Keratinocyte (primary cell): Measurements from ENCODE around the gene ANG. TPM values are rescaled to one million over a fixed set of nuclear protein-coding genes. Genes with fewer than 3 reads are reported as not detected.

ENCODE experiments used
- DNase-seq: peaks from one replicate; pipeline ENCODE4 v3.0.0-alpha.2; 2011; ENCODE audit warnings: low read depth, missing footprints, low spot score
- FAIRE-seq: peaks from 2 replicates; lab custom pipeline; 2011; peaks lifted over from hg19 to GRCh38; lab: Jason Lieb, UNC
- H2AFZ ChIP-seq: 2 replicates; pipeline ENCODE4 v1.6.0; 2012; ENCODE audit warnings: low read length, control low read depth, inconsistent platforms; ENCODE audit not compliant: control insufficient read depth
- H3K27ac ChIP-seq: 2 replicates; pipeline ENCODE4 v1.5.1; 2011; ENCODE audit warnings: low read length; ENCODE audit not compliant: control insufficient read depth, insufficient read depth
- H3K27me3 ChIP-seq: 3 replicates; pipeline ENCODE4 v1.6.0; 2011; ENCODE audit warnings: low read length; ENCODE audit not compliant: control insufficient read depth, insufficient read depth; ENCODE audit errors: extremely low read depth
- H3K36me3 ChIP-seq, 2 experiments: 2 replicates in 1 of 2; 3 replicates in 1 of 2; pipeline ENCODE4 v1.5.1; 2011; ENCODE audit warnings: low read length in 2 of 2, mild to moderate bottlenecking in 1 of 2; ENCODE audit not compliant: control insufficient read depth in 2 of 2, insufficient read depth in 2 of 2; ENCODE audit errors: extremely low read depth in 1 of 2
- H3K4me1 ChIP-seq: 3 replicates; pipeline ENCODE4 v1.5.1; 2011; ENCODE audit warnings: low read length; ENCODE audit not compliant: control insufficient read depth, insufficient read depth; ENCODE audit errors: extremely low read depth
- H3K4me2 ChIP-seq: 3 replicates; pipeline ENCODE4 v1.6.0; 2011; ENCODE audit warnings: low read depth, low read length; ENCODE audit not compliant: control insufficient read depth, insufficient read depth; ENCODE audit errors: extremely low read depth
- H3K4me3 ChIP-seq, 3 experiments: fragments of 200-600 bp in 1 of 3; sonication (generic) in 1 of 3; 2 replicates in 2 of 3; 3 replicates in 1 of 3; pipeline ENCODE4 v1.5.1; 2011 to 2016; ENCODE audit warnings: low read length in 3 of 3, mild to moderate bottlenecking in 3 of 3, control low read depth in 2 of 3, inconsistent platforms in 1 of 3, low read depth in 1 of 3, mixed read lengths in 1 of 3, mixed run types in 1 of 3, moderate library complexity in 1 of 3; ENCODE audit not compliant: control insufficient read depth in 2 of 3, insufficient read depth in 2 of 3; ENCODE audit errors: extremely low read depth in 1 of 3
- H3K79me2 ChIP-seq: 2 replicates; pipeline ENCODE4 v1.6.0; 2012; ENCODE audit warnings: low read length; ENCODE audit not compliant: control insufficient read depth, insufficient read depth
- H3K9ac ChIP-seq: 3 replicates; pipeline ENCODE4 v1.6.0; 2011; ENCODE audit warnings: low read length; ENCODE audit not compliant: control insufficient read depth, insufficient read depth; ENCODE audit errors: extremely low read depth
- H3K9me1 ChIP-seq: 3 replicates; pipeline ENCODE4 v1.6.0; 2011; ENCODE audit warnings: low read length; ENCODE audit not compliant: control insufficient read depth, insufficient read depth; ENCODE audit errors: extremely low read depth
- H3K9me3 ChIP-seq: 2 replicates; pipeline ENCODE4 v1.5.1; 2012; ENCODE audit warnings: low read depth, low read length; ENCODE audit not compliant: control insufficient read depth
- H4K20me1 ChIP-seq: 3 replicates; pipeline ENCODE4 v1.6.0; 2011; ENCODE audit warnings: low read length; ENCODE audit not compliant: control insufficient read depth, insufficient read depth; ENCODE audit errors: extremely low read depth
- CTCF ChIP-seq, 3 experiments: IDR thresholded peaks in 1 of 3; conservative IDR thresholded peaks in 1 of 3; optimal IDR thresholded peaks in 1 of 3; 2 replicates in 2 of 3; 3 replicates in 1 of 3; pipeline versions ENCODE3 to v1.5.1; 2011; ENCODE audit warnings: low read length in 3 of 3, mild to moderate bottlenecking in 3 of 3, moderate library complexity in 2 of 3, control low read depth in 1 of 3, inconsistent platforms in 1 of 3; ENCODE audit not compliant: insufficient read depth in 2 of 3; ENCODE audit errors: extremely low read depth in 1 of 3
- EZH2 ChIP-seq: IDR thresholded peaks from one replicate; pipeline ENCODE4 v1.6.1; 2012; ENCODE audit warnings: inconsistent platforms, mild to moderate bottlenecking, low read length, moderate library complexity
- dilution Hi-C: fragments of 300-500 bp; cut with MboI; formaldehyde crosslinking; loops from one replicate; pipeline ENCODE4 v1.7.0; 2020; ENCODE audit warnings: low sequenced_read_pairs; ENCODE audit not compliant: extremely low pct_ligation_motif_present
- polyA plus RNA-seq, 5 experiments: library from polyadenylated mRNA; depleted of rRNA in 3 of 5; stranded (reverse) in 3 of 5; stranded (forward) in 1 of 5; unstranded in 1 of 5; fragments of >200 nt; gene quantifications; 1 replicate in 1 of 5; 2 replicates in 3 of 5; 3 replicates in 1 of 5; pipeline versions ENCODE4 v1.2.1 to v1.2.3, GENCODE V29; 2011 to 2012; ENCODE audit warnings: missing spikeins in 2 of 5, low read depth in 1 of 5, low replicate concordance in 1 of 5

Gene ANG
- polyA plus RNA-seq, 1 donor (not counting 4 experiments of a cell fraction or from before 2014, with no cell fraction given), result 4.0 TPM

- Histone ChIP-seq H3K27ac (peak overlapping the region; percentile 90), H3K4me1 (peaks cover 19% of the 10 kb centered on the region), H3K79me2 (no peaks in the 10 kb centered on the region), H2AFZ (peak overlapping the region; percentile 91), H3K9me3 (no peaks in the 10 kb centered on the region), H4K20me1 (no peaks in the 10 kb centered on the region), H3K36me3 (no peaks in the 10 kb centered on the region), H3K4me2 (peak overlapping the region; percentile 88), H3K27me3 (no peaks in the 10 kb centered on the region), H3K4me3 (peak overlapping the region; percentile 75 to 87 (median 84)), H3K9ac (peak overlapping the region; percentile 90), H3K9me1 (no peaks in the 10 kb centered on the region)
- TF ChIP-seq CTCF (optimal IDR thresholded peaks at IDR 0.05 in 1 of 3, IDR thresholded peaks at IDR 0.05 in 1 of 3, conservative IDR thresholded peaks at IDR 0.05 in 1 of 3; ENCODE audit: extremely low read depth in 1 of 3, insufficient read depth in 2 of 3, low read length in 3 of 3), result peak in 2 of 3 experiments; percentile 4 to 5
- no peak for TF ChIP-seq EZH2
- DNase-seq (peak; percentile 69), FAIRE-seq (peak; percentile 20)
- dilution Hi-C loops, result no loop called here
These were observed 6.0 kb upstream of the ANG start for GRCh38 chr14:20682435-20683124.

- DNase-seq, result peak; percentile 85
- Histone ChIP-seq H3K27ac (peak overlapping the region; percentile 90), H3K4me2 (peak overlapping the region; percentile 88), H3K36me3 (no peaks in the 10 kb centered on the region), H4K20me1 (no peaks in the 10 kb centered on the region), H2AFZ (peak overlapping the region; percentile 91), H3K9me3 (no peaks in the 10 kb centered on the region), H3K4me1 (peaks cover 19% of the 10 kb centered on the region), H3K27me3 (no peaks in the 10 kb centered on the region), H3K79me2 (no peaks in the 10 kb centered on the region), H3K9ac (peak overlapping the region; percentile 90), H3K4me3 (peak overlapping the region; percentile 75 to 87 (median 84)), H3K9me1 (no peaks in the 10 kb centered on the region)
- FAIRE-seq, result no peak
- no peak for TF ChIP-seq EZH2
- TF ChIP-seq CTCF (optimal IDR thresholded peaks at IDR 0.05 in 1 of 3, IDR thresholded peaks at IDR 0.05 in 1 of 3, conservative IDR thresholded peaks at IDR 0.05 in 1 of 3; ENCODE audit: extremely low read depth in 1 of 3, insufficient read depth in 2 of 3, low read length in 3 of 3), result no peak
- dilution Hi-C loops, result no loop called here
These were observed 5.3 kb upstream of the ANG start for GRCh38 chr14:20683125-20683890.
